Activated naive CD8-positive, alpha-beta T cell treated with anti-CD3 and anti-CD28 coated beads, Interleukin-2, amount 50 U/mL, for 16 hours (primary cell): ENCODE data around the gene LTB.

Experiments used
- DNase-seq: peaks from one replicate; pipeline ENCODE4 v3.0.0-alpha.2; 2020; ENCODE audit warnings: low read depth, low spot score

Gene LTB

GRCh38 chr6:31576897-31577578, 5.2 kb downstream of the LTB start:
- no peak for DNase-seq

- DNase-seq = no peak
These were observed 6.1 kb downstream of the LTB start for GRCh38 chr6:31575952-31576685.

GRCh38 chr6:31575335-31575901, 6.8 kb downstream of the LTB start, which contains the start of gene TNF:
Gene TNF (plus strand): TSS chr6:31575565. CDS start chr6:31575742, 177 bp downstream.
- DNase-seq = no peak

- DNase-seq = no peak
These were observed 7.8 kb downstream of the LTB start for GRCh38 chr6:31574106-31575061.

- no peak for DNase-seq
These were observed 8.8 kb downstream of the LTB start for GRCh38 chr6:31573239-31574105.

GRCh38 chr6:31572041-31572911, 9.9 kb downstream of the LTB start, which contains the start of gene LTA:
Gene LTA (plus strand): TSS chr6:31572289. CDS start chr6:31572743, 454 bp downstream.
- DNase-seq = peak; percentile 50

GRCh38 chr6:31569861-31570536, 12.2 kb downstream of the LTB start:
- DNase-seq = no peak

GRCh38 chr6:31568537-31568961, 13.7 kb downstream of the LTB start:
- peak; percentile 63 for DNase-seq

GRCh38 chr6:31567531-31568370, 14.5 kb downstream of the LTB start:
- DNase-seq = no peak

GRCh38 chr6:31560697-31561058, 21.5 kb downstream of the LTB start:
- DNase-seq = no peak

GRCh38 chr6:31559958-31560696, 22.1 kb downstream of the LTB start:
- DNase-seq = no peak

- DNase-seq = no peak
These were observed 22.6 kb downstream of the LTB start for GRCh38 chr6:31559606-31559957.

- DNase-seq = peak; percentile 49
These were observed 23.4 kb downstream of the LTB start for GRCh38 chr6:31558631-31559500.

GRCh38 chr6:31558318-31558625, 24.0 kb downstream of the LTB start:
- DNase-seq = no peak

GRCh38 chr6:31557443-31558317, 24.5 kb downstream of the LTB start:
- DNase-seq = no peak

- no peak for DNase-seq
These were observed 25.9 kb downstream of the LTB start for GRCh38 chr6:31556307-31556706.
